HL-60 (cell line): ENCODE data around the gene DIRAS2.
A peak's percentile ranks its signal among the peaks of the same experiment; 100 is the strongest.

Experiments used
- DNase-seq, 2 experiments: peaks; one replicate each; pipeline ENCODE4 v3.0.0-alpha.2; 2010 to 2020; ENCODE audit warnings: low read depth in 1 of 2, low spot score in 1 of 2
- H3K27ac ChIP-seq: fragments of 250-450 bp; sonication (Bioruptor Pico); replicated peaks from 2 replicates; pipeline ENCODE4 v1.5.1; 2020; ENCODE audit warnings: mild to moderate bottlenecking, moderate library complexity
- H3K27me3 ChIP-seq: fragments of 250-450 bp; sonication (Bioruptor Pico); 2 replicates; pipeline ENCODE4 v1.5.1; 2021; ENCODE audit warnings: mild to moderate bottlenecking, moderate library complexity; ENCODE audit not compliant: insufficient read depth, poor library complexity, severe bottlenecking
- H3K4me3 ChIP-seq: replicated peaks from 2 replicates; pipeline ENCODE4 v1.5.1; 2011; ENCODE audit warnings: mild to moderate bottlenecking, control low read depth, low read length; ENCODE audit not compliant: insufficient read depth
- CTCF ChIP-seq: IDR thresholded peaks from one replicate; pipeline ENCODE4 v1.5.1; 2011; ENCODE audit warnings: low read length, control low read depth, inconsistent platforms; ENCODE audit not compliant: insufficient read depth
- GABPA ChIP-seq: IDR thresholded peaks from 2 replicates; pipeline ENCODE4 v1.6.1; 2012; ENCODE audit warnings: low read depth
- POLR2AphosphoS5 ChIP-seq: IDR thresholded peaks from 2 replicates; pipeline ENCODE4 v1.6.1; 2012; ENCODE audit warnings: low read depth
- REST ChIP-seq: IDR thresholded peaks from 2 replicates; pipeline ENCODE4 v1.6.1; 2012; ENCODE audit warnings: low read depth; ENCODE audit not compliant: insufficient replicate concordance
- SPI1 ChIP-seq: IDR thresholded peaks from 2 replicates; pipeline ENCODE4 v1.6.1; 2012; ENCODE audit warnings: low read depth, mild to moderate bottlenecking, borderline replicate concordance

DIRAS2 gene

GRCh38 chr9:90569511-90569910, 73.1 kb downstream of the DIRAS2 start:
- Histone ChIP-seq H3K27ac (no peak overlapping the region), H3K27me3 (peaks cover 13% of the 10 kb centered on the region)
- peak; percentile 21 to 53 for DNase-seq

GRCh38 chr9:90568667-90569066, 74.0 kb downstream of the DIRAS2 start:
- H3K27ac ChIP-seq = no peak overlapping the region
- H3K4me3 ChIP-seq = no peak overlapping the region
- TF ChIP-seq GABPA = no peak
- peaks cover 12% of the 10 kb centered on the region for H3K27me3 ChIP-seq
- no peak for DNase-seq

More at GRCh38 chr9:90569511-90569910, 73.1 kb downstream of the DIRAS2 start:
- no peak for TF ChIP-seq POLR2AphosphoS5
- peak; percentile 49; the same call in 1 of the 2 replicates for TF ChIP-seq SPI1
- H3K4me3 ChIP-seq = no peak overlapping the region

GRCh38 chr9:90562229-90562628, 80.4 kb downstream of the DIRAS2 start:
- TF ChIP-seq CTCF = no peak
- no peak for TF ChIP-seq SPI1
- TF ChIP-seq REST = no peak
- TF ChIP-seq POLR2AphosphoS5 = no peak
- TF ChIP-seq GABPA = no peak
- H3K4me3 ChIP-seq = no peak overlapping the region
- peaks cover under 1% of the 10 kb centered on the region for H3K27me3 ChIP-seq
- no peak overlapping the region for H3K27ac ChIP-seq
- no peak for DNase-seq
